Right cardiac atrium (tissue), 5 donors: ENCODE results near the gene CCZ1. TPM values are rescaled to one million over a fixed set of nuclear protein-coding genes. Genes with fewer than 3 reads are reported as not detected.
"Not testable (repeated sequence)": the region's sequence is repeated elsewhere in the genome, so short reads cannot be mapped to it uniquely, and the experiment has no call there.

Source experiments
- ATAC-seq, 2 donors: fragments of 200-7000 bp; cut with Tn5 transposase; one replicate each; pipeline versions ENCODE4 v1.8.0 to v1.9.1; 2020; ENCODE audit warnings: moderate library complexity in 2 of 2, mild to moderate bottlenecking in 1 of 2
- DNase-seq, 3 donors: peaks; one replicate each; pipeline ENCODE4 v3.0.0-alpha.2; 2020
- H3K27ac ChIP-seq: one replicate; pipeline ENCODE4 v1.5.1; 2013; ENCODE audit warnings: mild to moderate bottlenecking, low read length, control low read depth, moderate library complexity
- H3K27me3 ChIP-seq: one replicate; pipeline ENCODE4 v1.6.1; 2013; ENCODE audit not compliant: control insufficient read depth, insufficient read depth
- H3K4me1 ChIP-seq: one replicate; pipeline ENCODE4 v1.6.1; 2013; ENCODE audit warnings: low read length; ENCODE audit not compliant: control insufficient read depth, insufficient read depth
- H3K4me3 ChIP-seq: one replicate; pipeline ENCODE4 v1.5.1; 2013; ENCODE audit warnings: low read length, control low read depth
- H3K9me3 ChIP-seq: one replicate; pipeline ENCODE4 v1.6.1; 2013; ENCODE audit warnings: low read length; ENCODE audit not compliant: control insufficient read depth
- WGBS: extraction: QIAGEN DNeasy Blood & Tissue Kit; methylation state at CpG from one replicate; pipeline ENCODE4 v1.1.7; 2013; 5-methylcytosine and 5-hydroxymethylcytosine counted together
- intact Hi-C, 4 donors: fragments of 100-400 bp; cut with DNase I; formaldehyde crosslinking; loops; one replicate each; pipeline versions ENCODE4 v1.11.0 to v1.14.0; 2022 to 2023
- long read RNA-seq, 4 donors: library from polyadenylated mRNA; unstranded; transcript quantifications; one replicate each; pipeline ENCODE4 v2.0.0, GENCODE V29; 2020 to 2021
- polyA plus RNA-seq: library from polyadenylated mRNA; stranded (reverse); fragments of 200-250 nt; gene quantifications from one replicate; pipeline ENCODE4 v1.2.3, GENCODE V29; 2013
- total RNA-seq, 4 donors: library from RNA; stranded (reverse); fragmentation: NEBNext Ultra II Directional; extraction: Animal tissue kit (Norgen Biotek cat#: 25700); gene quantifications; one replicate each; pipeline ENCODE4 v1.2.1, GENCODE V29; 2021
- donor health status: healthy with polysubstance abuse.
- donor health status: DM: no; HTN: yes; CAD: no.
- donor health status: DM: no; HTN: no; CAD: no.
- donor health status: DM: no; HTN: yes; CAD: no; lungs with severe emphysema.
- donor health status: DM: yes; HTN: yes; CAD: no.

Gene CCZ1
- total RNA-seq (10 to 100 TPM; 45.1 to 72.6 (median 51.1) TPM), polyA plus RNA-seq (53.5 TPM)
- long read RNA-seq, donor 1, transcript CCZ1-201 (15 exons, 1,802 nt), result major isoform, 103 of 115 reads
- long read RNA-seq, donor 1, partial matches to known transcripts, result 0 of 115 reads
- long read RNA-seq, donor 1, other reads (novel, unspliced or antisense), result 9 of 115 reads
- long read RNA-seq, donor 2, transcript CCZ1-201 (15 exons, 1,802 nt), result major isoform, 21 of 24 reads
- long read RNA-seq, donor 2, partial matches to known transcripts, result 0 of 24 reads
- long read RNA-seq, donor 2, other reads (novel, unspliced or antisense), result 0 of 24 reads
- long read RNA-seq, donor 3, transcript CCZ1-201 (15 exons, 1,802 nt), result major isoform, 28 of 36 reads
- long read RNA-seq, donor 3, partial matches to known transcripts, result 2 of 36 reads
- long read RNA-seq, donor 3, other reads (novel, unspliced or antisense), result 4 of 36 reads
- long read RNA-seq, donor 4, transcript CCZ1-201 (15 exons, 1,802 nt), result major isoform, 21 of 25 reads
- long read RNA-seq, donor 4, partial matches to known transcripts, result 0 of 25 reads
- long read RNA-seq, donor 4, other reads (novel, unspliced or antisense), result 3 of 25 reads

- H3K27me3 ChIP-seq, H3K27ac ChIP-seq, H3K4me1 ChIP-seq, intact Hi-C loops, H3K9me3 ChIP-seq: not testable (repeated sequence)
- peak; percentile 70 to 89 (median 87) for DNase-seq
- peak within 1 kb of the TSS; percentile 75 for H3K4me3 ChIP-seq
- 0% methylated on average over 21 of the region's 64 CpGs for WGBS
- peak; percentile 97 to 98 for ATAC-seq
These were observed at the start of gene CCZ1 for GRCh38 chr7:5898480-5899224. CCZ1 (plus strand) TSS chr7:5898733; CDS start chr7:5898800, 67 bp downstream.

GRCh38 chr7:5850944-5851343 is 47.6 kb upstream of the CCZ1 start:
- no peaks in the 10 kb centered on the region for H3K9me3 ChIP-seq
- no peak for DNase-seq
- H3K4me1 ChIP-seq, result no peaks in the 10 kb centered on the region
- WGBS, result 93% methylated on average over 8 of the region's 8 CpGs
- H3K4me3 ChIP-seq, result no peak overlapping the region
- no peak overlapping the region for H3K27ac ChIP-seq
- no peaks in the 10 kb centered on the region for H3K27me3 ChIP-seq
- no peak for ATAC-seq
- intact Hi-C loops, result no loop called here

DNA sequence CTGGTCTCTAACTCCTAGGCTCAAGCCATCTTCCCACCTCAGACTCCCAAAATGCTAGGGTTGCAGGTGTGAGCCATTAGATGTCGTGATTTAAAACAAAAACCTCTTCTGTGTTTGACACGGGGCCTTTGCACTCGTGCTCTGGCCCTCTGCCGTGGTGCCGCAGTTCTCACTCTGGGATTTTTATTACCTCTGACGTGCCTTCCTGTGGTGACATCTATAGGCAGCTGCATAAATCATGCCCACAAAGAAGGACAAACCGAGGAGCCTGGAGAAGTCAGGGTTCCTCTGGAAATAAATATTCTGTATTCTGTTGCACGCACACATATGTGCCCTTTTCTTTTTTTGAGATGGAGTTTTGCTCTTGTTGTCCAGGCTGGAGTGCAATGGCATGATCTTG is 43.8 kb upstream of the CCZ1 start:
- DNase-seq (no peak), ATAC-seq (no peak)
- H3K4me3 ChIP-seq, result no peak overlapping the region
- H3K9me3 ChIP-seq, result no peaks in the 10 kb centered on the region
- no peaks in the 10 kb centered on the region for H3K4me1 ChIP-seq
- no peaks in the 10 kb centered on the region for H3K27me3 ChIP-seq
- intact Hi-C loops, result no loop called here
- WGBS, result 86% methylated on average over 8 of the region's 8 CpGs
- no peak overlapping the region for H3K27ac ChIP-seq

DNA sequence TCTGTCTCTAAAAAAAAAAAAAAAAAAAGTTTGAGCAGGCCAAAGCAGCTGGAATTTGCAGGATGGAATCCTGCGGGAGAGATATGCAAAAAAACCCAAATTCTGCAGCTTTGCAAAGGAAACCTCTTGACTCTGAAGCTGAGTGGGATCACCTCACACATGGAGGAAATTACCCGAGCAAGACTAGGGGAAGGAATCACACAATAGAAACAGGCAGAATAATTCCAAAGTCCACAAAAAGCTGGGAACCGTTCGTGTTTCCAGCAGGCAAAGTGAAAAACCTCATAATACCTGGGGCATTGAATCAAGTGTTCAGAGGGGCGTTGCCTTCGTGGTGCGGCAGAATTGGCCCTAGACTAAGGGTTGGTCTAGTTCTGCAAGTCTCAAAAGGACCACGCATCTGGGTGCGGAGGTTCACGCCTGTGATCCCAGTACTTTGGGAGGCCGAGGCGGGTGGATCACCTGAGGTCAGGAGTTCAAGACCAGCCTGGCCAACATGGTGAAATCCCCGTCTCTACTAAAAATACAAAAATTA is 41.4 kb upstream of the CCZ1 start:
- ATAC-seq, H3K4me3 ChIP-seq, H3K4me1 ChIP-seq, intact Hi-C loops, H3K27me3 ChIP-seq, H3K9me3 ChIP-seq, DNase-seq, H3K27ac ChIP-seq: not testable (repeated sequence)
- WGBS, result 78% methylated on average over 13 of the region's 13 CpGs

GRCh38 chr7:5858494-5858893 is 40.0 kb upstream of the CCZ1 start:
- WGBS, result 75% methylated on average over 8 of the region's 8 CpGs
- H3K27me3 ChIP-seq, ATAC-seq: not testable (repeated sequence)

DNA sequence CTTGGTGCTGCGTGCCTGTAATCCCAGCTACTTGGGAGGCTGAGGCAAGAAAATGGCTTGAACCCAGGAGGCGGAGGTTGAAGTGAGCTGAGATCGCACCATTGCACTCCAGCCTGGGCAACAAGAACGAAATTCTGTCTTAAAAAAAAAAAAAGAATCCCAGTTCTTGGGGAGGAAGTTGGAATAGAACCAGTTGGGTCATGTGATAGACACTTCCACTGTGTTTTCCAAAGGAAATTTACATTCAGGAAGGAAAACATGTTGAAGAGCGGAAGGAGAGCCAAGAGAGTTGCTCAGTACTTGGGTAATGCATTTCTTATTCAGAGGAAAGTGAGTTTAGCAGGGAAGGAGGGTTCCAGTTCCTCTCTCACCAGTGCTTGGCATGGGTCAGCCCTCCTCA is 37.3 kb upstream of the CCZ1 start:
- H3K27ac ChIP-seq, H3K9me3 ChIP-seq, H3K4me1 ChIP-seq, H3K27me3 ChIP-seq, DNase-seq, H3K4me3 ChIP-seq, ATAC-seq, intact Hi-C loops: not testable (repeated sequence)
- 80% methylated on average over 5 of the region's 5 CpGs for WGBS

More at GRCh38 chr7:5858494-5858893, 40.0 kb upstream of the CCZ1 start:
- intact Hi-C loops, H3K9me3 ChIP-seq, H3K4me3 ChIP-seq, H3K4me1 ChIP-seq, H3K27ac ChIP-seq, DNase-seq: not testable (repeated sequence)

DNA sequence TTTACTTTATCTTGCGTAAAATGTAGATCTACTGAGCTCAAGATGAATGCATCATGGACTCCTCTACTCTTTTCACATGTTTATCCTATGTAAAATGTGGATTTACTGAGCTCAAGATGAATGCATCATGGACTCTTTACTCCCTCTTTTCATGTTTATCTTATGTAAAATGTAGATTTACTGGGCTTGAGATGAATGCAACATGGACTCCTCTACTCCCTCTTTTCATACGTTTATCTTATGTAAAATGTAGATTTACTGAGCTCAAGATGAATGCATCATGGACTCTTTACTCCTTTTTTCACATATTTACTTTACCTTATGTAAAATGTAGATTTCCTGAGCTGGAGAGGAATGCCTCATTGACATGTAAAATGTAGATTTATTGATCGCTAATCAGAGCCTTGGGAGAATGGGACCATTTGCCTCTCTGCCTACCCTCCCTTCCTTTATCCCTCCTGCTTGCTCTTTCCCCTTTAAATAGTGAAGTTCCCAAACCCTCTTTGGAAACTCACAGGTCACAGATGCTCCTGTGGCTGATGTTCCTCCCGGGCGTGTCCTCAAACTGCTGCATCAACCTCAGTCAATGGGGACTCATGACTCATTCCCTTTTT is 35.7 kb upstream of the CCZ1 start:
- H3K4me1 ChIP-seq, H3K27ac ChIP-seq, ATAC-seq, H3K27me3 ChIP-seq, H3K4me3 ChIP-seq, intact Hi-C loops, DNase-seq, H3K9me3 ChIP-seq: not testable (repeated sequence)
- 90% methylated on average over 5 of the region's 5 CpGs for WGBS

DNA sequence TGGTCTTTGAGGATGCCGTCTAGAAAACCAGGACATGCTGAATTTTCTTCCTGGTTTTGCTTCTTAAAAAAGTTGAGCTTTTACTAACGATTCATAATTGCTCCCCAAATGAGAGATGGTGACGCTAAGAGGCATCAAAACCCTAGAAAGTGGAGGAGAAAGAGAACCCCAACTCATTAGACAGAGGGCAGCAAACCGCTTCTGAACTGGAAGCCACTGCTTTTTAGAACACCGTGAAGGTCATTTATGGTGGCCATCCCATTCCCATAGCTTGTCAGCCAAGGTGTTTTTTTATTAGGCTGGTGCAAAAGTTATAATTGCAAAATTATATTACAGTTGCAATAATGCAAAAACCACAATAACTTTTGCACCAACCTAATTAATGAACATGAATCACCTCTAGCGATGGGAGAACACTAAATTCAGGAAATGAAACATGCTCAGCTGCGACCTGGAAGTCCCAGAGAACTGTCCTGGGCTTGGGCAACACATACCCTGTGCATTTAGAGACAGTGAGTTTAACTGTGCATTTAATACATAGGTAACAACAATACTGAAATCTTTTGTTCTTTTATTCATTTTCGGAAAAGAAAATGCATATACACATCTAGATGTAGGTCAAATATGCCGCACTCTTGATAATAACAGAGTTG is 33.1 kb upstream of the CCZ1 start:
- H3K4me3 ChIP-seq, ATAC-seq, H3K4me1 ChIP-seq, H3K27me3 ChIP-seq, intact Hi-C loops, DNase-seq, H3K9me3 ChIP-seq, H3K27ac ChIP-seq: not testable (repeated sequence)
- 68% methylated on average over 8 of the region's 9 CpGs for WGBS

GRCh38 chr7:5867060-5867459 is 31.5 kb upstream of the CCZ1 start:
- H3K27ac ChIP-seq, result no peak overlapping the region
- DNase-seq (no peak), ATAC-seq (no peak)
- H3K4me1 ChIP-seq, result no peaks in the 10 kb centered on the region
- intact Hi-C loops, result no loop called here
- no peak overlapping the region for H3K4me3 ChIP-seq
- no peaks in the 10 kb centered on the region for H3K9me3 ChIP-seq
- H3K27me3 ChIP-seq, result no peaks in the 10 kb centered on the region
- 91% methylated on average over 6 of the region's 6 CpGs for WGBS

DNA sequence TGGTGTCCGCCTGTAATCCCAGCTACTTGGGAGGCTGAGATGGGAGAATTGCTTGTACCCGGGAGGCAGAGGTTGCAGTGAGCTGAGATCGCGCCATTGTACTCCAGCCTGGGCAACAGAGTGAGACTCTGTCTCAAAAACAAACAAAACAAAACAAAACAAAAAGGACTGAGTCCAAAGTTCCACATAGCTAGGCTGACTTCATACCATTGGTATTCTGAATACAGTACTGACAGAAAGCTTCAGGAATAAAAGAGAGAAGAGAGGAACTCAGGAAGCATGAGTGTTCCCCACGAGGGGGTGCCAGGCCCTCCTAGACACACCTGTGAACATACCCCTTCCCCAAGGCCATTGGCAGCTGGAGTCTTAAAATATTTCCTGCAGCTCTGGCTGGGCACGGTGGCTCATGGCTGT is 29.6 kb upstream of the CCZ1 start:
- H3K27me3 ChIP-seq, DNase-seq, ATAC-seq, H3K27ac ChIP-seq, intact Hi-C loops, H3K9me3 ChIP-seq, H3K4me3 ChIP-seq, H3K4me1 ChIP-seq: not testable (repeated sequence)
- 83% methylated on average over 6 of the region's 6 CpGs for WGBS
